Measurements from ENCODE around the gene ATXN1. TPM values are rescaled to one million over a fixed set of nuclear protein-coding genes. Genes with fewer than 3 reads are reported as not detected.

Gene ATXN1
- total RNA-seq, 1 experiment from 2014 or later = 20.8 TPM

DNA sequence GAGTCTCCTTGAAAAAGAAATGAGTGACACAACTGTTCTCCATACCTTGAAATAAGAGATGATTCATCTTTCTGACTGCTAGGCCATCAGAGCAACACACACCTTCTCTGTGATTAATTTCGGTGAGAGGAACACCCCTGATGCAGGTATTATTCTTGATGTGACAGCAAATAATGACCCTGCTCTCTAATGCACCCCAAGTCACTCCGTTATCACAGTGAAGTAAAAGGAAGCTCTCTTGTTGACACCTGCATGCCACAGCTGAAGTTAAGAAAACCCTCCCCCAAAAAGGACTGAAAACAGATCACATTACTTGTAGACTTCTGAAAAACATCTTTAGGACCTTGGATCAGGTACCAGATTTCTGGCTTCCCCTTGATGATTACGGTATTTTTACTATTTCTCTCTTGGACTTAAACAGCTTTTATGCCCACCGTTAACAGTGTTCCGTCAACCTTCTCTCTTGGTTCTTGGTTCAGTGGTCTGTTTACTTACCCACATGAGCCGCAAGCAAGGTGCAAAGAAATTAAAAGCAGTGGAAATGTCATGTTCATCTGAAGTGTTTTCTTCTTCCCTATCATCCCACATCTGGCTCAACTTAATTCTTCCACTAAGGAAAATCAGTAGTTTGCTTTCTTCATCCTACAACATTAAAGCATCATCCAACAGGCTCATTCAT, 273.1 kb downstream of the ATXN1 start:
- Histone ChIP-seq H3K4me1 (replicated peaks) (no peaks in the 10 kb centered on the region), H3K36me3 (0 out of 2 replicates have a peak, but pooled peaks cover 3% of the 10 kb centered on the region), H3K4me3 (no peak overlapping the region), H3K27ac (no peak overlapping the region), H3K9me3 (replicated peaks) (no peaks in the 10 kb centered on the region), H3K27me3 (replicated peaks) (no peaks in the 10 kb centered on the region)
- DNase-seq (ENCODE audit: low read depth in 1 of 2, low spot score in 2 of 2) = no peak

GRCh38 chr6:16486661-16487060, 274.6 kb downstream of the ATXN1 start:
- no peaks in the 10 kb centered on the region for H3K27me3 ChIP-seq (replicated peaks)
- H3K4me1 ChIP-seq (replicated peaks) = no peaks in the 10 kb centered on the region
- 0 out of 2 replicates have a peak, but pooled peaks cover 3% of the 10 kb centered on the region for H3K36me3 ChIP-seq
- H3K27ac ChIP-seq = no peak overlapping the region
- DNase-seq (ENCODE audit: low read depth in 1 of 2, low spot score in 2 of 2) = no peak
- no peak overlapping the region for H3K4me3 ChIP-seq
- H3K9me3 ChIP-seq (replicated peaks) = no peaks in the 10 kb centered on the region

DNA sequence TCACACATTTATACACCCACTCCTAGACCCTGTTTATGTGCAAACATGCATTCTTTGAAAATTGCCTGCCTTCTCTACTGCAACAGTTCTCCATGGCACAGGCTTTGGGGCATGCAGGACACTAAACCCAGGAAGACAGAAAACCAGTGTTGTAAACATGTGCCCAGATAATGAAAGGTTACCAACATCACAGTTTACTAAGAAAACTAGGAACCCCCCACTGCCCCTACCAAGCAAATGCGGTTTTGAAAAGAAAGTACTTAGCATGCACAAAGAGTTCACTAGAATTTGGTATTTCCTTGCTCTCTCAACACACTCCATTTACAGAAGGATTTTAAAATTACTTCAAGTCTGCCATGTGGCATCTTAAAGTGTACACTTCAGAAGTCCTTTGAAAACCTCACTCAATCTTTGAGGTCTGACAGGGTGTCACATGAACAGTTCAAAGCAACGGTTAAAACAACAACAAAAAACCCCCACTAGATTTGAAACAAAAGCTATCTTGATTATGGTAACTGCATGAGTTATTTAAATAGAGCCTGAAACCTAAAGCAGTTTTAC, 277.9 kb downstream of the ATXN1 start:
- H3K36me3 ChIP-seq = 0 out of 2 replicates have a peak, but pooled peaks cover 3% of the 10 kb centered on the region
- H3K4me3 ChIP-seq = no peak overlapping the region
- DNase-seq (ENCODE audit: low read depth in 1 of 2, low spot score in 2 of 2) = no peak

DNA sequence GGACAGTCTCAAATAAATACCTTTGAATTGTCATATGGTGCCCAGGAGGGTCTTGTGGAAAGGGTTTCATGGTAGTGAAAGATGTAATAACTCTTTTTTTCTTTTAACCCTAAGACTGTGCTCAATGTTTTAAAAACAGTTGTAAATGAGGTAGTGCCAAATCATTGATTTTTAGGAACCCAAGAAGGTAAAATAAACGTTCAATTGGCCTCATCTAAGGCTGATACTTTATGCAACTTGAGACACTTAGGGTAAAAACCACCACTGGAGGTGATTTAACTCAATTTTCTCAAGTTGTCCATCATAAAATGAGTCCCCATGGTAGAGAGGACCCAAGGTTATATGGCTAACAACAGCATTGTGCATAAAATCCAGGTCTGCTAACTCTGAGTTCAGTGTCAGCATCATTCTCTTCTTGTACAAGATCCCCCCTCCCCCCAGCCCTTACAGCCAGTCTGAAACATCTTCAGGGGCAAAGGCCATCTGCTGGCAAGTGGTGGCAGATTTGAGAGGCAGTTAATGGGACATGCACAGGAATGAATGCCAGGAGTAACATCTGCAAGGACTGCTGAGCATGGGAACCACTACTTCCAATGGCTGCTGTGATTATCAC, 278.5 kb downstream of the ATXN1 start:
- H3K4me3 ChIP-seq = no peak overlapping the region
- H3K4me1 ChIP-seq (replicated peaks) = no peaks in the 10 kb centered on the region
- H3K36me3 ChIP-seq = peaks cover 5% of the 10 kb centered on the region; the same call in 1 of the 2 replicates
- no peak overlapping the region for H3K27ac ChIP-seq
- DNase-seq (ENCODE audit: low read depth in 1 of 2, low spot score in 2 of 2) = no peak
- no peaks in the 10 kb centered on the region for H3K9me3 ChIP-seq (replicated peaks)
- H3K27me3 ChIP-seq (replicated peaks) = no peaks in the 10 kb centered on the region

More for the DNA sequence above, 277.9 kb downstream of the ATXN1 start:
- H3K27me3 ChIP-seq (replicated peaks) = no peaks in the 10 kb centered on the region
- H3K9me3 ChIP-seq (replicated peaks) = no peaks in the 10 kb centered on the region
- H3K27ac ChIP-seq = no peak overlapping the region
- H3K4me1 ChIP-seq (replicated peaks) = no peaks in the 10 kb centered on the region

GRCh38 chr6:16481697-16482399, 279.4 kb downstream of the ATXN1 start:
- H3K9me3 ChIP-seq (replicated peaks) = no peaks in the 10 kb centered on the region
- DNase-seq (ENCODE audit: low read depth in 1 of 2, low spot score in 2 of 2) = no peak

DNA sequence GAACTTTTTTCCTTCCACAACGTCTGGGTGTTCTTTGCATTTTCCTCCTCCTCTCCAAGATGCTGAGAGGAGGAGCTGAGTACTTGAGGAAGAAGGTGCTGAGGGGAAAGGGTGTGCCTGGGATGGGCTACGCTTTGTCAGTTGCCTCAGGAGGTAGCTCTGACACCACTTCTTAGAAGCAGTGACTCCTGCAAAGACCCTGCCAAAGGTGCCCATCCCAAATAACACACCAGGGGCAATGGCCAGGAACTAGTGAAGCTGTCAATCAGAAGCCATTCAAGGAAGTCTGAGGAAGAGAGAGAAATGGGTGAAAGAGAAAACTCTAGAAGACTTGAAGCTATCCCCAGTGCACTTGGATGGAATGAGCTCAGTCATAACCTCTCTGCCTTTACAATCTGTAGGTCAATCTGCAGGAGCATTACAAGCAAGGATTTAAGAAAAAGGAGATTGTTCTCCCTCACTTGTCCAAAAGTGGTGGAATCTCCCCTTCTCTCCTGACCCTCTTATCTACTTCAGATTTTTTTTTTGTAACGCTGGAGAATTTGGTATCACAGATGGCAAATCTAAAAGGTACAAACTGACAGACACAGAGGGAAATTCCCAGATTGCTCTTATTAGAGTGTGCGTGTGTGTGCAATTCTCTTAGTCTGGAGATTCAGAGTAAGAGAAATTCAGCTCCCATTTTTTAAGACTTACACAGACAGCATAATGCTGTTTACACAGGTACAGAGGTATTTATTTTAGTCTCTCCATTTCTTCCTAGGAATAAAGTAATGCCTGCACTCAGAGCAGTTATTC, 280.3 kb downstream of the ATXN1 start:
- H3K9me3 ChIP-seq (replicated peaks) = no peaks in the 10 kb centered on the region
- peaks cover 8% of the 10 kb centered on the region; the same call in 1 of the 2 replicates for H3K36me3 ChIP-seq
- H3K27ac ChIP-seq = no peak overlapping the region
- no peaks in the 10 kb centered on the region for H3K27me3 ChIP-seq (replicated peaks)
- H3K4me1 ChIP-seq (replicated peaks) = no peaks in the 10 kb centered on the region
- H3K4me3 ChIP-seq = no peak overlapping the region
- no peak for DNase-seq (ENCODE audit: low read depth in 1 of 2, low spot score in 2 of 2)

More at GRCh38 chr6:16481697-16482399, 279.4 kb downstream of the ATXN1 start:
- no peaks in the 10 kb centered on the region for H3K27me3 ChIP-seq (replicated peaks)
- H3K27ac ChIP-seq = no peak overlapping the region
- H3K4me1 ChIP-seq (replicated peaks) = no peaks in the 10 kb centered on the region
- peaks cover 5% of the 10 kb centered on the region; the same call in 1 of the 2 replicates for H3K36me3 ChIP-seq
- H3K4me3 ChIP-seq = no peak overlapping the region

DNA sequence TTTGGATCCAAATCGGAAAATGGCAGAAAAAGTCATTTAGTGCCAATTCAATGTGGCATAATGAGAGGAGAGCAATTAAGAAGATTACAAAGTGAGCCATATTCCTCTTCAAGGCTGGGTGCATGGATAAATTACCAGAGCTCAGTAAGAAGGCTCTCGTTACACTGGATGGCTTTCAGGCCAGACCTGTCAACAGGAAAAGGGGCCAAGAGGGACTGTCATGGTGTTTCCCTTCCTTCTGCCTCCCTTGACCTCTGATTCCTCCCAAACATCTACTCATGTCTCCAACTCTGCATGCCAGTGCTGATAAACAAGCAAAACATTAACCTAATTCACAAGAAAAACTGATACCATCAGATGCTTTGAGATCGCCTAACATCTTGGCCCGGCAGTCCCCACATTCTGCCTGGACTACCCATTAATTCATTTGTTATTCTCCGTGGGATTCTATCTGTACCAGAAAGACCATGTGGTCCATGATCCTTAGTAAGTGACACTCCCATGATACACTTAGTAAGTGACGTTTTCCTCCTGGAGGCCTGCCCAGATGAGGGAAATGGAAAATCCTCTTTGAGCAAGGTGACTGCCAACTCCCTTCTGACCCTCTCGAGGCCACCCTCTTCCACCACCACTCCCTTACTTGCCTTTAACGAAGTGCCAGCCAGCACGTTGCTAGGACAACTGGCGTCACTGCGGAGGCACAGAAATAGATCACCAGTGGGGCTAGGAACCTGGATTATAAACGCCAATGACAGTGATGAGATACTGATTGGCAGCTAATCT, 283.7 kb downstream of the ATXN1 start:
- Histone ChIP-seq H3K4me3 (no peak overlapping the region), H3K27me3 (replicated peaks) (no peaks in the 10 kb centered on the region), H3K9me3 (replicated peaks) (no peaks in the 10 kb centered on the region), H3K36me3 (peaks cover 9% of the 10 kb centered on the region; the same call in 1 of the 2 replicates), H3K4me1 (replicated peaks) (peaks cover 21% of the 10 kb centered on the region), H3K27ac (no peak overlapping the region)
- no peak for DNase-seq (ENCODE audit: low read depth in 1 of 2, low spot score in 2 of 2)

DNA sequence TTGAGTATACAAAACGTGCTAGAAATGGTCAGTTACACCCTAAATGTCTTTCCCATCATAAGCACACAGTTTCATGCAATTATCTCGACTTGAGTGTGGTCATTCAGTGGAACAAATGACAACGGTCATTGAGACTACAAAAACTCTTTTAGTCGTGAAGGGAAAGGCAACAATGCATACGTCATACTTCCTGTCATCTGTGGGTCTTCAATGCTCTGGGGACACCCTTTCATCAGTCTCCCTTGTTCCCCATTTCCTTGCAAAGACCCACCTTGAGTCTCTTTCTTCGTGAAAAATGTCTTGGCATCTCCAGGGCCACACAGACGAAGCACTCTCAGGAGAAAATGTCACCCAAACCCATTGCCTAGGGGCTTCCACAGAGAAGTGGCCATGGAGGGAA, 284.4 kb downstream of the ATXN1 start:
- Histone ChIP-seq H3K27me3 (replicated peaks) (no peaks in the 10 kb centered on the region), H3K27ac (no peak overlapping the region)
- DNase-seq (ENCODE audit: low read depth in 1 of 2, low spot score in 2 of 2) = no peak

DNA sequence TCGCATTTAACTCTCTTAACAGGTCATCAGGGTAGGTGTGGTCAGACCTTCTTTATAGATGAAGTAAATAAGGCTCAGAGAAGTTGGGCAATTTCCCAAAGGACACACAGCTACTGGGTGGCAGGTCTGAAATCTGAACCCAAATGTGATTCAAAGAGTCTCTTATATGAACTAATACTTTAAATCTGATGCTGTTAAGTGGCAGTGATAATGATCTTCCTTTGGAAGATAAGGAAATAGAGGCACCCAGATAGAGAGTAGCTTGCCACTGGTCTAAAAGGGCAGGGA, 285.8 kb downstream of the ATXN1 start:
- no peak for DNase-seq (ENCODE audit: low read depth in 1 of 2, low spot score in 2 of 2)
- Histone ChIP-seq H3K36me3 (peaks cover 9% of the 10 kb centered on the region; the same call in 1 of the 2 replicates), H3K9me3 (replicated peaks) (no peaks in the 10 kb centered on the region), H3K4me1 (replicated peaks) (peaks cover 38% of the 10 kb centered on the region), H3K4me3 (no peak overlapping the region), H3K27me3 (replicated peaks) (no peaks in the 10 kb centered on the region), H3K27ac (no peak overlapping the region)

More for the DNA sequence above, 284.4 kb downstream of the ATXN1 start:
- Histone ChIP-seq H3K4me1 (replicated peaks) (peaks cover 28% of the 10 kb centered on the region), H3K9me3 (replicated peaks) (no peaks in the 10 kb centered on the region), H3K36me3 (peaks cover 9% of the 10 kb centered on the region; the same call in 1 of the 2 replicates), H3K4me3 (no peak overlapping the region)

- Histone ChIP-seq H3K4me1 (replicated peaks) (peaks cover 38% of the 10 kb centered on the region), H3K4me3 (no peak overlapping the region), H3K27ac (no peak overlapping the region), H3K9me3 (replicated peaks) (no peaks in the 10 kb centered on the region), H3K36me3 (peaks cover 9% of the 10 kb centered on the region; the same call in 1 of the 2 replicates), H3K27me3 (replicated peaks) (no peaks in the 10 kb centered on the region)
- DNase-seq (ENCODE audit: low read depth in 1 of 2, low spot score in 2 of 2) = no peak
Observed at GRCh38 chr6:16474772-16475493, 286.3 kb downstream of the ATXN1 start.

DNA sequence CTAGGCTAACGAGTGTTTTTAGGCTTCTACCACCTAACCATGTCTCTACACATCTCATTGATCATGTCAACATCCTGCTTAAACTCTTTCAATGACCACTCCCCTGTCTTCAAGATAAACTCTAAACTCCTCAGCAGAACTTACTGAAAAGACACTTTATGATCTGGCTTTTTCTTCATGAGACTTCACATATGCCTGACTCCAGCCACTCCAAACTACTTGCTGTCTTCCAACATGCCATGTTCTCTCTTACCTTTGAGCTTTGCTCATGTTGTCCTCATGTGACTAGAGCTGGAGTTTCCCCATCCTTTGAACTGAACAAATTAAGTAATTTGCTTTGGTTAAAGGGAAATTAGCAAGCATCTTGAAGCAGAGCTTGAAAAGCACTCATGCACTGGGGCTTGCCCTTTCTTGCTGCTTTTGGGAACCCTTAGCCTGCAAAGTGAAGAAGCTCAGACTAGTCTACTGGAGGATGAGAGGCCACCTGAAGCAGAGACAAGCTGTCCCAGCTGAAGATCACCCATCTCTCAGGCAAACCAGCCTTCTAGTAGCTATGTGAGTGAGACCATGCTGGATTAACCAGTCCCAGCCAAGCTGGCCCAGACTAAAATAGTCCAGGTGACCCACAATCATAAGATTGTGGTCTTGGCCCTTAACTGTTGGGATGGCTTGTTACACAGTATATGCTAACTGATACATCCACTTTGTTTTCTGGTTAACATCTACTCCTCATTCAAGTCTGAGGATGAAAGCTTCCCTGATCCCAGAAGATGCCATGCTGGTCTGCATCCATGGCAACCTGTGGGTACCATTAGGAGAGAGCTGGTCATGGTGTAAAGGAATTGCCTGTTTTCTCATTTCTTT, 287.1 kb downstream of the ATXN1 start:
- no peak for DNase-seq (ENCODE audit: low read depth in 1 of 2, low spot score in 2 of 2)
- peaks cover 38% of the 10 kb centered on the region for H3K4me1 ChIP-seq (replicated peaks)

More for the DNA sequence above, 287.1 kb downstream of the ATXN1 start:
- peak overlapping the region; percentile 24; the same call in 1 of the 2 replicates for H3K27ac ChIP-seq
- no peaks in the 10 kb centered on the region for H3K9me3 ChIP-seq (replicated peaks)
- H3K4me3 ChIP-seq = no peak overlapping the region
- H3K36me3 ChIP-seq = peaks cover 9% of the 10 kb centered on the region; the same call in 1 of the 2 replicates
- no peaks in the 10 kb centered on the region for H3K27me3 ChIP-seq (replicated peaks)

All from SJSA1 (cell line).